Measurements from ENCODE around the gene CRBN.
A peak's percentile ranks its signal among the peaks of the same experiment; 100 is the strongest.

Gene CRBN

GRCh38 chr3:3170998-3171397 lies 8.5 kb downstream of the CRBN start:
- no peak for DNase-seq

DNA sequence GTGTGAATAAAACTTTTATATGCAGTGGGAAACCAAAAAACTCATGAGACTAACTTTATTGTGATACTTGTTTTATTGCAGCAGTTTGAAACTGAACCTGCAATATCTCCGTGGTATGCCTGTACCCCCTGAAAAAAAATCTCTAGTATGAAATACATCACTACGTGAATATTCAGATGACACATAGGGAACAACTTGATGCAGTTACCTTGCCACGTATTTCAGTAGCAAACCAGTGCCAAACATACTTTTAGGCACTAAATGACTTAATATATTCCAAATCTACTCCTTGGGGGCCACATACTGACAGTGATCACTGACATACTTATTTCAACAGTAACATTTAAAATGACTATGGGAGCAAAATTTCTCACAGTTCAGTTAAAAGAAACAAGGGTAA lies 13.8 kb downstream of the CRBN start:
- no peak for DNase-seq

- no peak for DNase-seq
Measured at GRCh38 chr3:3165241-3165640, 14.2 kb downstream of the CRBN start.

DNA sequence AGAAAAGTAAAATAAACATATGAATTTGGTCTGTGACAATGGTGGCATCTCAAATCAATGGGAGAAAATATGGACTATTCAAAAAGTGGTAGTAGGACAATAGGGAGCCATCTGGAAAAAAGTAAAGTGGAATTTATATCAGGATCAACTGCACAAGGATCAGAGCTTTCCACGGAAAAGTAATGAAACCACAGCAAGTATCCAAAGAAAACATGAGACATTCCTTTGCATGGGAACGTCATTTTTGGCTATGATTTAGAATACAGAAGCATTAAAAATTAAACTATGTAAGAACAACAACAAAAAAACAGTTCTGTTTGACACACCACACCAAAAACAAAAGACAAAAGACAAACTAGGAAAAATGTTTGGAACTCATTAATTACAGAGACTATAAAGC lies 18.7 kb downstream of the CRBN start:
- no peak for DNase-seq

GRCh38 chr3:3157484-3157883 lies 22.0 kb downstream of the CRBN start:
- DNase-seq: no peak

- no peak for DNase-seq
Measured at GRCh38 chr3:3154879-3155610, 24.4 kb downstream of the CRBN start.

DNA sequence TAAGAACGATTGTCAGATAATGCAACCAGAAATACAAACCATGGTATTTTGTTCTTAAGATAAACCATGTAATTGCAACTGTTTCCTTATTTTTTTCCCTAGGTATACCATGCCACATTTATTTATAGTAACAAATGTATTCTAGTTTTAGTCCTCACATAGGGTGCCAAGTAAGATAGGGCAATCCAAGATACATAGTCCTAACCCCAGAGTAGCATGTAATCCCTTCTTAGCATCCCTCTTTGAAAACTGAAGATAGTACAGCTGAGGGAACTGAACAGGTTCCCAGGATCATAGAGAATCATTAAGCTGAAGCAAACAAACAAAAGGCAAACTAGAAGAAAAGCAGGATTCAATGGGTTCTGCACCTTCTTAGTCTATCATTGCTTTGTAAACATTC lies 28.0 kb downstream of the CRBN start:
- no peak for DNase-seq

- DNase-seq: no peak
Measured at GRCh38 chr3:3149560-3149959, 29.9 kb downstream of the CRBN start.

DNA sequence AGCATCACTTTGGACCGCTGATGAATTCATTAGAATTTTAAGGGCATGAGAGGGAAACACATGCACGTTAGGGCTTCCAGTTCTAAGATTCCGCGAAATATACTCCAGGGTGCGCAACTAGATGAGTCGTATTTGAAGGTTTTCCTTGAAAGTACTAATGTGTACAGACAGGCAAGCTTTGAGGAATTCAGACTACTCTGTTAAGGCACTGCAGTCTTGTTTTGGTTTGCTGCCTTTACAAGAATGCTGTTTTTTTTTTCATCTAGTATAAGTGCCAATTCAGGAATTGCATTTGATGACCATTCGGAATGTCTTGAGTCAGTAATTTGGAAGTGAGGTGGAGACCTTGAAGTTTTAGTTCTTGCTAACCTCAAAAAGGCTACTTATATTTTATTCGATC lies 33.7 kb downstream of the CRBN start:
- no peak for DNase-seq

- no peak for DNase-seq
Measured at GRCh38 chr3:3141939-3142338, 37.6 kb downstream of the CRBN start.

GRCh38 chr3:3137526-3137925 lies 42.0 kb downstream of the CRBN start:
- DNase-seq: no peak

DNA sequence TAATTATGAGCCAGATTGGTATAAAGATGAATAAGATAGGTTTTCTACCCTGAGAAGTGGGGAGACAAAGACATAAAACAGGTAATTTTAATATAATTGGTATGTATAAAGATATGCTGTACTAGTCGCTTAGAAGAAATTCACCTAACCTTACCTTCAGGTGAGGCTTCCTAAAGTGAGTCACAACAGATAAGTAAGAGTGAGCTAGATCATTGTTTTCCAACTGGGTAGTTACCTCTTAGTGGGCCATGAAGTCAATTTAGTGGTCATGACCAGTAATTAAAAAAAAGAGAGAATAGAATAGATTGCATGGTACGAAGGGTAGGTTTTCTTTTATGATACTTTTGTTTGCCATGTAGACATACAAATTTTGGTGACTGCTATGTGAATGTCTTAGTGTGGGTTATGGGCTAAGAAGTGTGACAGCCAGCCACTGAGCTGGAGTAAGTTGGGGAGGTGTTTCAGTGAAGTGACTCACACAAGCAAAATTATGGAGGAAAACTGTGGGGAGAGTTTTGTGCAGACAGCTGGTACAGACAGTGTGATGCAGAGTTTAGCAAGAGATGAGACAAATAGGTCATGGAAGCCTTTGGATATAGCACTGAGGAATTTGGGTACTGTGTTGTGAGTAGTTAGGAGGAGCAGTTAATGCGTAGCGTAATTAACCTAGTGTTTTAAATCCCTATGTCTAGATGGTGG lies 44.6 kb downstream of the CRBN start:
- DNase-seq: no peak

DNA sequence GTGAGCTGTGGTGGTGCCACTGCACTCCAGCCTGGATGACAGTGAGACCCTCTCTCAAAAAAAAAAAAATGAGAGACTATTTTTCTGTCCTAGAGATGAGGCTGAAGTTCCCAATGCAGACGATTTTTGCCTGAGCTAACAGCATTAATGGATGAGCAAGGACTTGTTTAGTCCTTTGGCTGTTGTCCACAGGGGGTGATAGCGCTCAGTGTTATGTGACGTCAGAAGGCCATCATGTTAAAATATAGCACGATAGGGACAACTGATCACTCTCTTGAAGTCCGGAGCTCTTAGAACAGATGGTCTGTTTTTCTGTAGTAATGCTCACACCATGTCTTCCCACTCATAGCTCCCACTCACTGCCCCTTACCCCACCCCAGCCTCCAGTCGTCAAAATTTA lies 46.0 kb downstream of the CRBN start:
- DNase-seq: no peak

DNA sequence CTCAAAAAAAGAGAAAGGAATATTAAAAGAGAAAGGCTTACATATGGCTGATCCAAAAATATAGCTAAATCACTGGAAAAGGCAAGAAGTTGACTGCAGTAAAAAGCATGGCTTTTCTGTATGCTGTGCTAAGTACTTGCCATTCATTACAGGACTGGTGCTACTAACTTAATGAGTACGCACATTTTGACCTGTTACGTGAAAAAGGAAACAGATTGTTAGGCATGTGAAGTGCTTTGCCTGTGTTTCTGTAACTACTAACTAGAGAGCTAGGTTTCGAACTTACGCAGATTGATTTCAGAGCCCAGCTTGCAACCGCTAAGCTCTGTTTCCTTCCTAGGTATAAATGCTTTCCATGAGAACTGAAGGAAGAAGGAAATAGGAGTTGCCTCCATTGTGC lies 49.9 kb downstream of the CRBN start:
- DNase-seq: no peak

DNA sequence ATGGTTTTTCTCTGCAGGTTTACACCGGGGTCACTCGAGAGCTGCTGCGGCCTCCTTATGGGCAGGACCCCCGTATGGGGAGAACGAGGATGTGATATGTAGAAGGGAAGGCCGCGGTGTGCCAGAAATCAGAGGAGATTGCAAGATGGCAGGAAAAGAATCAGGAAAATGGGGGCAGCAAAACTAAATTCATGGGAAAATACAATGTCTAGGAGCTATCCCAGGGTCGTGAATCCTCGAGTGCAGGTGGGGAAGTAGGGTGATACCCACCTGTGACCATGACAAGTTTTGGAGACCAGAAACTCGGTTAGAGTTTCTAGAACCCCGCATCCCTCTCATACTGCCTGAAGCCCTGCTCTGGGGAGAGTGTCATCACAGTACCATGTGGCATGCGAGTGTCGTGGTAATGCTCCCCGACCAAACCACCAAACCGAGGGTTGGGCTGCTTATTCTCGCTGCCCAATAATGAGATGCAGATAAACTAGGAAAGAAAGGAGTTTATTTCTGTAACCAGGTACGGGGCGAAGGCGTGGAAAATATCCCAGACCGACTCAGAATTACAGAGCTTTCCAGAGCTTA lies 52.0 kb downstream of the CRBN start:
- DNase-seq: peak; percentile 48

DNA sequence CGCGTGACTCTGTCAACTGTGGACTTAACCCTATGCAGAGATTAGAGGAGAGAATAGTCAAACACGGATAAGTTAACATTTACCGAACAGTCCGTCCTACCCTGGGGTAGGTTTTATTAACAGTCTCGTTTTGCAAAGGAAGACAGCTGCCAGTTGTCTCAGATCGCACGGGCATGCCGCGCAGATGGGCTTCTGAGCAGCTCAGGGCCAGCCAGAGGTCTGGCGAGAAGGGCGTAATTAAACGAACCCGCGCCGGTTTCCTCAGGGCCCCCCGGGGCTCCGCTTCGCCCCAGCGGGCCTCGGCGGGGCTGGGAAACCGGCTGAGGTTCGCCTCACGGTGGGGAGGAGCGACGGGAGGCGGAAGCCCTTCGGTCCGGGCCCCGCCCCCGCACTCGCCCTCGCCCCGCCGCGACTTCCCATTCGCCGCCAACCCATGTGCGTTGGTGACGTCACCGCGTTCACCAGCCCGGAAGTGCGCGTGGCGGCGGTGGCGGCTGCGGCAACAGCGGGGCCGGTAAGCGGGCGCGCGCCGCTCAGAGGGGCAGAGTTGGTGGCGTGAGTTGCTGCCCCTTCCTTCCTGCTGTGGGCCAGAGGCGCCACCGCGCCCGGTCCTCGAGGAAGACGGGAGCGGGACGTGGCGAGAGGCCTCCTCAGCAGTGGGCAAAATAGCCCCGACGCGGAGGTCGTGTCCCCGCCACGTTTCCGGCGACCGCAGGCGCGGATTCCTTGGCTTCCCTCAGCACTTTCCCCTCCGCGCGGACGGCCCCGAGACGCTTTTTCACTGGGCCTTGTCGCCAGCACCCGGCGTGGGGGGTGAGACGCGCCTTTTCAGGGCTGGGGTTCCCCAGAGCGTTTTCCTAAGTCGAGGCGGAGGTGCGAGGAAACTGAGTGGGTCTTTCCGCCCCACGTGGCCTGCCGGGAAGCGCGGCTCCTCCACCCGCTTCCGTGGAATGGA lies 52.7 kb downstream of the CRBN start, which contains the start of gene TRNT1:
TSS of gene TRNT1 (plus strand) at position 464 of the 955 bp plus-strand sequence. CDS start 2,101 bp downstream, outside the sequence.
- DNase-seq: peak; percentile 96

DNA sequence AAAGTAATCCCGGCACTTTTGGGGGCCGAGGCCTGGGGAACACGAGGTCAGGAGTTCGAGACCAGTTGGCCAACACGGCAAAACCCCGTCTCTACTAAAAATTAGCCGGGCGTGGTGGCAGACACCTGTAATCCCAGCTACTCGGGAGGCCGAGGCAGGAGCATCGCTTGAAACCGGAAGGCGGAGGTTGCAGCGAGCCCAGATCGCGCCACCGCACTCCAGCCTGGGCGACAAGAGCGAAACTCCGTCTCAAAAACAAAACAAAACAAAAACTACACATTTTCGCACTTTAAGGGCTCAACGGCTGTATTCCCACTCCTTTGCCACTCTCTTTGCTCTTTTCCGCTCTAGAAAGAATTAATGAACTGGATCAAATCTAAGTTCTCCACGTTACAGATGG lies 53.5 kb downstream of the CRBN start:
- no peak for DNase-seq

- no peak for DNase-seq
Measured at GRCh38 chr3:3119393-3119851, 60.1 kb downstream of the CRBN start.

- no peak for DNase-seq
Measured at GRCh38 chr3:3117651-3118050, 61.8 kb downstream of the CRBN start.

DNA sequence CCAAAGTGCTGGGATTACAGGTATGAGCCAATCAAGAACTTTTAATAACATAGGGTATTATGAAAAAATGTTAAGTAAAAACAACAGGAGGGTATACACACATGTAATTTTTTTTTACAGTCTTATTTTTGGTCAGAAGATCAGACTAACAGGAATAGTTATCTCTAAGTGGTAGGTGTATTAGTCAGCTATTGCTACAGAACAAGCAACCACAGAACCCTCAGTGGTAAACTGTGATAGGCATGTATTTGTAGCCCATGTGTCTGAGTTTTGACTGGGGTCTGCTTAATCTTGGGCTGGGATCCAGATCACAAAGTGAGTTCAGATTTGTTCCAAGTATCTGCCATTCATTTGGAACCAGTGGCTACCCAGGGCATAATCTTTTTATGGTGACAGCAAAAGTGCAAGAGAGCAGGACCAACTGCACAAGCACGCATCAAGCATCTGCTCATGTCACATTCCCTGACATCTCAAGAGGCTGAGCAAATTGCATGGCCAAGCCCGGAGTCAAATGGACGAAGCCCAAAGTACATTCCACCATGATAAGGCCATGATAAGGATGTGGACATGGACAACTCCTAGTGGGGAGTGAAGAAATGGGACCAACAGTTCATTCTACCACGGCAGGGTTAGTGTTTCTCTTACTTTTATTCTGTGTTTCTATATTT lies 66.3 kb downstream of the CRBN start:
- no peak for DNase-seq

DNA sequence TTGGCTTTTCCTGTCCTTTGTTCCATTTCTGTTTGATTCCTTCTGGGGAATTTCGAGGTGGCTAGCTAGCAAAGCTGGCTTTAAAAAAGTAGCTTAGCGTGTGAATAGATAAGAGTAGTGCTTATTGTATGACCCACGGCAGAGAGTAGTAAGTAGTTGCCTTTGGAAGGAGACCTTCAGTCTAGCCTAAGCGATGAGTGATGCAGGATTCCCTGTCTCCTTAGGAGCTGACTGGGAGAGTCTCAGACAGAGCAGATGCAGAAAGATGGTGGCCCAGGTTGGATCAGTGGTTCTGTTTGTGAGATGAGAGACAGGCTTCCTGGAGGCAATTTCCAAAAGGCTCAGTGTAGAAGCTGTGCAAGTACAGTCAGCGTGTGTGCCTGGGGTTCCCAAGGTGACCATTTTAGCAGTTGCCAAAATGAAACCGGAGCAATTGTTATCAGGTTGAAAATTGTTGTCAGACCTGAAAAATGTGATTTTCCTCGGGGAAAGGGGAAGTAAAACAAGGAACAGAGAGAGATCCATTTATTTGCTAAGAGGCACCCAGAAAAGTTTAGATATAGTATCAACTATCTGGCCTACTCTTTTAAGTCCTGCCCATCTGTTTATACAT lies 68.6 kb downstream of the CRBN start:
- DNase-seq: no peak

- DNase-seq: no peak
Measured at GRCh38 chr3:3110299-3110630, 69.2 kb downstream of the CRBN start, which contains the start of gene IL5RA. TSS of gene IL5RA (minus strand) at chr3:3110374. CDS start at chr3:3104984, 5,390 bp downstream.
